C4-2B (cell line): ENCODE results near the gene SEPTIN11.

Experiments used
- H3K27ac ChIP-seq: fragments of 450-650 bp; 2 replicates; pipeline ENCODE4 v1.5.1; 2017
- ZFX ChIP-seq: fragments of 450-650 bp; IDR thresholded peaks from 2 replicates; pipeline ENCODE4 v1.6.1; 2017
- TF ChIP-seq, protein P1 (sequence below): fragments of 450-650 bp; conservative IDR thresholded peaks from 2 replicates; pipeline ENCODE4 v1.5.1; 2017; ENCODE audit warnings: mild to moderate bottlenecking

Gene SEPTIN11

DNA sequence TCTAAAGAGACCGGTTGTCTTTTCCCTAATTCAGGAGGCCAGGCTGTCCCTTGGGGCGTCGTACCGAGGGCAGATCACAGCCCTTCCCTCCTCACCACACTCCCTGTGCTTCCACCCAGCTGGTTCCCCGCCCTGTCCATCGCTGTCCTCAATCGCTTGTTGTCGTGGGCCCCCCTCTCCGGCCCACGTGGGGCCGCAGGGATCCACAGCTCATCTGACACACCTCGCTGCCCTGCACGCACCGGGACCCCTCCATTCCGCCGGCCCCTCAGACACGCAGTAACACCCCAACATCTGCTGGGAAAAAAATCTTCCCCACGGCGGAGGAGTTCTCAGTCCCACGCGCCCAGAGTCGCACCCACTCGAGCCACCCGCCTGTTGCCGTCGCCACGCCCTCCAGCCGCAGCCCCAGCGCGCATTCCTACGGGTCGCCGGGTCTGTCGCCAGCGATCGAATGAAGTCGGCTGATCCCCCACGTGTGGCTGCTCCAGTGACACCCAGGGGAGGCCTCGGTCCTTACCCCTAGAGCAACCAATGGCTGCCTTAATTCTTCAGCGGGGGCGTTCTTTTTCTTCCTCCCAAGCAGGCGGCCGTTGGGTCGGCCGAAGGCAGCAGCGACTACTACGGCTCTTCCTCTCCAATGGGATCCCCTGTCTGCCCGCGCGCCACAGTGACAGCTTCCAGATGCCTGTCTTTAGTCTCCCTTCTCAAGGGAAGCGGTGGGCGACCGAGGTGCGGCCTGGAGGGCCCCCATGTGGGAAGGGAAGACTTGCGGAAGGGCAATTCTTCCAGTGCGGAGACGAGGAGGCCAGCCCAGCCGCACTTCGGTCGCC, 893 bp upstream of the SEPTIN11 start:
- TF ChIP-seq, protein P1, sequence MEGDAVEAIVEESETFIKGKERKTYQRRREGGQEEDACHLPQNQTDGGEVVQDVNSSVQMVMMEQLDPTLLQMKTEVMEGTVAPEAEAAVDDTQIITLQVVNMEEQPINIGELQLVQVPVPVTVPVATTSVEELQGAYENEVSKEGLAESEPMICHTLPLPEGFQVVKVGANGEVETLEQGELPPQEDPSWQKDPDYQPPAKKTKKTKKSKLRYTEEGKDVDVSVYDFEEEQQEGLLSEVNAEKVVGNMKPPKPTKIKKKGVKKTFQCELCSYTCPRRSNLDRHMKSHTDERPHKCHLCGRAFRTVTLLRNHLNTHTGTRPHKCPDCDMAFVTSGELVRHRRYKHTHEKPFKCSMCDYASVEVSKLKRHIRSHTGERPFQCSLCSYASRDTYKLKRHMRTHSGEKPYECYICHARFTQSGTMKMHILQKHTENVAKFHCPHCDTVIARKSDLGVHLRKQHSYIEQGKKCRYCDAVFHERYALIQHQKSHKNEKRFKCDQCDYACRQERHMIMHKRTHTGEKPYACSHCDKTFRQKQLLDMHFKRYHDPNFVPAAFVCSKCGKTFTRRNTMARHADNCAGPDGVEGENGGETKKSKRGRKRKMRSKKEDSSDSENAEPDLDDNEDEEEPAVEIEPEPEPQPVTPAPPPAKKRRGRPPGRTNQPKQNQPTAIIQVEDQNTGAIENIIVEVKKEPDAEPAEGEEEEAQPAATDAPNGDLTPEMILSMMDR = no peak
- TF ChIP-seq ZFX = no peak
- H3K27ac ChIP-seq = peak overlapping the region; percentile 83; the same call in 1 of the 2 replicates

DNA sequence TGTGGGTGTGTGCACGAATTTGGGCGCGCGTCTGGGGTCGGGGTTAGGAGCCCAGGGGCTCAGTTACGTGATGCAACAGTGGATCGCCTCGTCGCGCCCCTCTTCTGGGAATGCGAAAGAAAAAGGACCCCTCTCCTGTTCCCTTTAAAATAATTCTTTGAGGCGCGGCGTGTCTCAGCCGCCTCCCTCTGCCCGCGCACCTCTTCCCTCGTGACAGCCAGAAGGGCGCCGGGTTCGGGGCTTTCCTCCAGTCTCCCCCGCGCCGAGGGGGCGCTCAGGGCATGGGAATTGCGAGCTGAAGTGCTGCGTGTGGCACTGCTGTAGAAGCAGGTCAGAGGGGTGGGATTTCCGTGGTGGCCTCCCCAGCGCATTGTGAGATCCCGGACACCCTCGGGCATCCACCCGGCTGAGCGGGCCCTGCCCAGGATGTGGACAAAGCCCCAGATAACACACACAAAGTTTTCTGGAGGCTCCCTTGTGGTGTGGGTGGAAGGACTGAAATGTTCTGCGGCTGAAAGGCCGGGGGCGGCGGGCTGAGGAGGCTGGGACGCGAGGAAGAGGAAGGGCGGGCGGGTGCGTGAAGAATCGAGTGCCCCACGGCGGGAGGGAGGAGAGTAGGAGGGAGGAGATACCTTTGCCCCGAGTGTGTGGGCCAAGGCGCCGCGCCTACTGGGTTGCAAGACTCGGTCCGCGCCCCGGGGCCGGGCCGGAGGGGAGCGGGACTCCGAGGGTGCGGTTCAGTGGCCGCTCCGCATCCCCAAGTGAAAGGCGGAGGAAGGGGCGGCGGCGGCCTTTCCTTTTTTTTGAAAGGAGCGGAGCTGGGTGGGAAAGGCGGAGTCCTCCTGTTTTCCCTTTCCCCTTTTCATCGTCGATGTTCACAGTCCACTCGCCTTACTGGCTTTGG, 752 bp downstream of the SEPTIN11 start:
- TF ChIP-seq, protein P1 = no peak
- no peak for TF ChIP-seq ZFX
- peak overlapping the region; percentile 83 for H3K27ac ChIP-seq

DNA sequence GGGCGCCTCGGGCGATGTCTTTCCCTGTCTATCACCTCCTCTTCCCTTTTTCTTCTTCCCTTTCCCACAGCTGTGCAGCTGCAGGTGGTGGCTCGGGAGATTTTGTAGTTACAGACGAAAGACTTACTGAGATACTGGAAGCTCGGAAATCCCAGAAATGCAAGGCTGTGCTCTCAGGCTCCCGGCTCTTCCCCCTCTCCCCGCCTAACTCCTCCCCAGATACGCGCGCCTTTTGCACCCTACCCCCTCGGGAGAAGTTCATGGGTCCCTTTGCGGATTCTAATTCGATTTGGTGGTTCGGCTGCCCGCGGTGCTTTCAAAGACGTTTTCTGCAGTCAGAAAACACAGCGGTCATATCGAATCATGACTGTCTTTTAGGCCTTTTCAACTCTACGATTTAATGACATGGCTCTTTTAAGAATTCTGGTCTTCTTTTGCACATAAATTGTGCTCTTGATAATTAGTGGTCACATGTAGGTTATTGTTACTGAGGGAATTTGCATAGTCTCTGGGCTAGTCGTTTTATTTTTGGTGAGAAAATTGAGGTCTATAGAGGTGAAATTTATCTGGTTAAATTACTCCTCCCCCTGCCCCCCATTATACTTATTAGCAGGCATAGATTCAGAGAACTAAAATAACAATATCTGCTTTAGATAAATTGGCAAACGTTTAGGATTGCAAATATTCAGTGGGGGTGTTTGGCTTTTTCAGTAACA, 1.6 kb downstream of the SEPTIN11 start:
- H3K27ac ChIP-seq = peak overlapping the region; percentile 83
- no peak for TF ChIP-seq ZFX
- TF ChIP-seq, protein P1 = no peak

DNA sequence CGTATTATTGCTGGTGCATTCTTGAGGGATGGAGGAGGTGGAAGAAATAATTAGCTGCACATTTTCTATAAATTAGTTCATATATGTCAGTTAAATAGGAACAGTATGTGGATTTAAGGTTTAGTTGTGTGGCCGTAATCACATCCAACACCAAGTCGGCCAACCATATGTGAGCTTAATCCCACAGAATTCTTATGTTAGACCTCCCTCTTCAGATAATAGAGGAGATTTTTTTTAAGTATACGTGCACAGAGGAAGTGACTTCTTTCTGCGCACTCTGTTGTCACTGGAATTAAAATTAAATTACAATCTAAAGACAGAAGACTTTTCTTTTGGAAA, 2.1 kb downstream of the SEPTIN11 start:
- no peak overlapping the region for H3K27ac ChIP-seq
- TF ChIP-seq ZFX = no peak
- TF ChIP-seq, protein P1 = no peak

DNA sequence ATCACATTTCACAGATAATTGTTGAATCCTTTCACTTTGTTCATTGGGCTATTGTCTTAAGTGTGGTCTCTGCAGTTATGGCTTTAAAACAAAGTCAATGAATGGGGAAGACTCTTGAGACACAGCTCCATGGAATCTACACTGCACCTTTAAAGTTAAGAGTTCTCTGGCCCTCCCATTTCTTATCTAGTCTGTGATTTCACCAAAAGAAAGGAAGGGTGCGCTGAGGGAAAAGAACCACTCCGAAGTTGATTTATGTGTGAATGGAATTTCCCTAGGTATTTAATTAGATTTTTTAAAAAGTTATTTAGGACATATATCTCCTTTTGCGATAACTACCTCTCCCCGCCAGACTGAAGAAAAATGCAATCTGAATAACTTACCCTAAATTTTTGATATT, 2.5 kb downstream of the SEPTIN11 start:
- no peak for TF ChIP-seq ZFX
- TF ChIP-seq, protein P1 = no peak
- no peak overlapping the region for H3K27ac ChIP-seq

DNA sequence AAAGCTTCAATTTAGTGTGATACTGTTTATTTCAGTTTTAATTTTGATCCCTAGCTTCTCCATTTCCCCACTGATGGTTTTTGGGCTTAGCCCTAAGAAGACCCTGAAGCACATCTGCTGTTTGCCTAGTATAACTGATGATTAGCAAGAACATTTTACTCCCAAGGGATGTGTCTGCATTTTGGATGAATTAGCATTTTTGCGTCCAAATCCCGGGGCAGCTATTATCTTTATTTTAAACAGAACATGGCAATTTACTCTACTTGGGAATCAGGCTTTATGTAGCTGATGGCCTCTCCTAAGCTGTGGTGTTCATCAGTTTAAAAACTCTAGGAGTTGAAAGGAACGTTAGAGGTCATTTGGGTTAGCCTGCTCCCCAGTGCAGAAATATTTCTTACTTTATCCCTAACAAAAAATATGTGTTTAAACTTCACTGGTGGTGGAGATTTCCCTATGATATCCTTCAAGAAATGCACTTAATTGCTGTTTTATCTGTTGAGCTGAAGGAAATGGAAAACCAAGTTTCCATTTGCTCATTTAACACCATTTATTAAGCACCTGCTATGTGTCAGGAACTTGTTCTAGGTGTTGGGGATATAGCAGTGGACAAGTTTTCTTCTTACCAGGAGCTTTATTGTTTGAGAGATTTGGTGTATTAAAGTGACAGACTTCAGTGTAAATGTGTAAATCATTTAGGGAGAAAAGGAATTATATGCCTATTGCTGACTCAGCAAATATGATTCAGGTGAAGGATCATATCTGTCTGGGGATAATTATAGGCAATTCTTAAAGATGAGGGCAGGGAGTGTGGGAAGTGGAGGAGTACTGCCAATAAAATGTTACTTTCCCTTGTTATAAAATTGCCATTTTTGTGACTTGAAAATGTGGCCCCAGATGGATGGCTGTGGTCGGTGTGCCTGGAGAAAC, 3.4 kb downstream of the SEPTIN11 start:
- TF ChIP-seq, protein P1 = no peak
- TF ChIP-seq ZFX = no peak
- H3K27ac ChIP-seq = no peak overlapping the region
